A549 (cell line): ENCODE measurements around the gene CPNE4.

ENCODE experiments used
- CTCF ChIP-seq: fragments of >200 bp; sonication (Bioruptor Twin); formaldehyde crosslinking; IDR thresholded peaks from 3 replicates; pipeline ENCODE4 v1.5.1; 2016
- EHMT2 ChIP-seq: fragments of 200-600 bp; sonication (generic); IDR thresholded peaks from 2 replicates; pipeline ENCODE4 v1.6.1; 2016; ENCODE audit warnings: antibody characterized with exemption, low read depth, mild to moderate bottlenecking, moderate library complexity
- FOXS1 ChIP-seq: fragments of 250-450 bp; sonication (Bioruptor Pico); IDR thresholded peaks from 2 replicates; pipeline ENCODE4 v1.5.0; 2020; ENCODE audit warnings: mild to moderate bottlenecking, moderate library complexity
- JUNB ChIP-seq: fragments of >200 bp; sonication (Bioruptor Twin); formaldehyde crosslinking; IDR thresholded peaks from 2 replicates; pipeline ENCODE4 v1.6.1; 2016
- PBX3 ChIP-seq: IDR thresholded peaks from 2 replicates; pipeline ENCODE4 v1.6.1; 2012

GRCh38 chr3:131553495-131554247, 481.1 kb downstream of the CPNE4 start:
- TF ChIP-seq PBX3 (no peak), CTCF (no peak), JUNB (no peak), FOXS1 (CRISPR knock-in tag) (no peak), EHMT2 (no peak)
